Endothelial cell of umbilical vein (primary cell): ENCODE data around the gene SMC1B. TPM values are rescaled to one million over a fixed set of nuclear protein-coding genes. Genes with fewer than 3 reads are reported as not detected.

ENCODE experiments used
- BruUV-seq: library from RNA; stranded (reverse); fragments of 400-500 nt; replicated peaks from 2 replicates; lab custom pipeline; 2021; lab: Mats Ljungman, UMichigan
- CTCF ChIA-PET: fragments of 300-600, 350-600 bp; sonication (Branson Sonifier 250); formaldehyde crosslinking; loops from one replicate; lab custom pipeline; 2021; ENCODE audit warnings: antibody characterized with exemption, inconsistent platforms; lab: Charles Lee
- POLR2A ChIA-PET: fragments of 300-600, 350-600 bp; sonication (Branson Sonifier 250); formaldehyde crosslinking; loops from one replicate; lab custom pipeline; 2021; ENCODE audit warnings: antibody characterized with exemption, inconsistent platforms; lab: Charles Lee
- DNase-seq: peaks from one replicate; pipeline ENCODE4 v3.0.0-alpha.2; 2011; ENCODE audit warnings: low read depth, low spot score
- FAIRE-seq: peaks from 2 replicates; lab custom pipeline; 2011; peaks lifted over from hg19 to GRCh38; lab: Jason Lieb, UNC
- H2AFZ ChIP-seq: 2 replicates; pipeline ENCODE4 v1.6.0; 2012; ENCODE audit warnings: low read depth, low read length, control low read depth, inconsistent platforms
- H3K27ac ChIP-seq: 2 replicates; pipeline ENCODE4 v1.5.1; 2011; ENCODE audit warnings: low read depth, mild to moderate bottlenecking, control low read depth, low read length, moderate library complexity; ENCODE audit not compliant: insufficient read depth
- H3K27me3 ChIP-seq, 2 experiments: 2 replicates each; pipeline versions ENCODE4 v1.6.0 to v1.6.1; 2011; ENCODE audit warnings: low read length in 2 of 2, mixed read lengths in 1 of 2; ENCODE audit not compliant: control insufficient read depth in 2 of 2, insufficient read depth in 2 of 2
- H3K36me3 ChIP-seq, 2 experiments: 2 replicates in 1 of 2; 3 replicates in 1 of 2; pipeline ENCODE4 v1.5.1; 2011; ENCODE audit warnings: low read length in 2 of 2, mild to moderate bottlenecking in 1 of 2, moderate library complexity in 1 of 2; ENCODE audit not compliant: control insufficient read depth in 2 of 2, insufficient read depth in 2 of 2; ENCODE audit errors: extremely low read depth in 1 of 2
- H3K4me1 ChIP-seq: 3 replicates; pipeline ENCODE4 v1.5.1; 2011; ENCODE audit warnings: mild to moderate bottlenecking, low read length; ENCODE audit not compliant: control insufficient read depth, insufficient read depth; ENCODE audit errors: extremely low read depth
- H3K4me2 ChIP-seq: 2 replicates; pipeline ENCODE4 v1.6.1; 2011; ENCODE audit warnings: low read length, control low read depth, mixed read lengths; ENCODE audit not compliant: insufficient read depth
- H3K4me3 ChIP-seq, 3 experiments: fragments of 200-600 bp in 1 of 3; sonication (generic), shearing (Covaris generic) in 1 of 3; replicated peaks in 1 of 3; 2 replicates each; pipeline ENCODE4 v1.5.1; 2011 to 2016; ENCODE audit warnings: control low read depth in 3 of 3, low read length in 3 of 3, mild to moderate bottlenecking in 2 of 3, inconsistent platforms in 1 of 3, low read depth in 1 of 3, moderate library complexity in 1 of 3; ENCODE audit not compliant: insufficient read depth in 1 of 3
- H3K79me2 ChIP-seq: 2 replicates; pipeline ENCODE4 v1.6.0; 2012; ENCODE audit warnings: low read length, inconsistent platforms; ENCODE audit not compliant: control insufficient read depth, insufficient read depth
- H3K9ac ChIP-seq: replicated peaks from 2 replicates; pipeline ENCODE3; 2011; ENCODE audit warnings: low read length, control low read depth; ENCODE audit not compliant: insufficient read depth; ENCODE audit errors: extremely low read depth
- H3K9me1 ChIP-seq: replicated peaks from 3 replicates; pipeline ENCODE4 v1.6.0; 2011; ENCODE audit warnings: mild to moderate bottlenecking, low read length; ENCODE audit not compliant: control insufficient read depth, insufficient read depth; ENCODE audit errors: extremely low read depth
- H3K9me3 ChIP-seq: replicated peaks from 2 replicates; pipeline ENCODE4 v1.5.1; 2012; ENCODE audit warnings: low read length, inconsistent platforms; ENCODE audit not compliant: control insufficient read depth, insufficient read depth
- H4K20me1 ChIP-seq: replicated peaks from 2 replicates; pipeline ENCODE3; 2011; ENCODE audit warnings: mild to moderate bottlenecking, low read length; ENCODE audit not compliant: control insufficient read depth, insufficient read depth; ENCODE audit errors: extremely low read depth
- EZH2 ChIP-seq: IDR thresholded peaks from 2 replicates; pipeline ENCODE4 v1.6.1; 2012; ENCODE audit warnings: borderline replicate concordance, low read depth, mild to moderate bottlenecking, moderate library complexity, low read length, inconsistent platforms; ENCODE audit not compliant: severe bottlenecking
- FOS ChIP-seq: IDR thresholded peaks from 2 replicates; pipeline ENCODE4 v1.6.1; 2011; ENCODE audit warnings: mild to moderate bottlenecking, low read length, moderate library complexity, borderline replicate concordance; ENCODE audit not compliant: insufficient read depth
- GATA2 ChIP-seq: IDR thresholded peaks from 2 replicates; pipeline ENCODE4 v1.7.0; 2011; ENCODE audit warnings: low read depth, mild to moderate bottlenecking, moderate library complexity, mixed read lengths, low read length; ENCODE audit not compliant: insufficient read length, insufficient read depth
- JUN ChIP-seq: IDR thresholded peaks from 2 replicates; pipeline ENCODE4 v1.6.1; 2011; ENCODE audit warnings: borderline replicate concordance, low read depth; ENCODE audit not compliant: insufficient read length, insufficient read depth
- MYC ChIP-seq: IDR thresholded peaks from one replicate; pipeline ENCODE4 v1.6.1; 2011; ENCODE audit warnings: mild to moderate bottlenecking, low read depth, low read length
- POLR2A ChIP-seq: IDR thresholded peaks from 2 replicates; pipeline ENCODE4 v1.6.1; 2012; ENCODE audit warnings: low read depth, mild to moderate bottlenecking, control low read depth, low read length
- POLR2AphosphoS5 ChIP-seq: IDR thresholded peaks from 2 replicates; pipeline ENCODE4 v1.6.1; 2012; ENCODE audit warnings: low read depth, mild to moderate bottlenecking, control low read depth, low read length, moderate library complexity; ENCODE audit not compliant: insufficient read depth
- dilution Hi-C: fragments of 300-500 bp; cut with MboI; formaldehyde crosslinking; loops from one replicate; pipeline ENCODE4 v1.15.0; 2019; ENCODE audit warnings: low sequenced_read_pairs; ENCODE audit not compliant: extremely low pct_ligation_motif_present
- intact Hi-C: fragments of 100-400 bp; cut with micrococcal nuclease; formaldehyde crosslinking; loops from one replicate; pipeline ENCODE4 v1.10.0; 2022
- polyA plus RNA-seq, 4 experiments: library from polyadenylated mRNA; depleted of rRNA in 3 of 4; stranded (reverse) in 3 of 4; unstranded in 1 of 4; fragments of >200 nt; gene quantifications; 2 replicates each; pipeline versions ENCODE4 v1.2.1 to v1.2.3, GENCODE V29; 2011 to 2012; ENCODE audit warnings: missing spikeins in 1 of 4
- total RNA-seq: library from RNA; stranded (reverse); gene quantifications from 2 replicates; pipeline ENCODE4 v1.2.3, GENCODE V29; 2021
- TF ChIP-seq, protein P1 (sequence below), 2 donors: IDR thresholded peaks; 1 replicate in 1 of 2; 2 replicates in 1 of 2; pipeline ENCODE4 v1.5.1; 2011; ENCODE audit warnings: low read length in 2 of 2, mild to moderate bottlenecking in 2 of 2, moderate library complexity in 2 of 2, control low read depth in 1 of 2, inconsistent platforms in 1 of 2, low read depth in 1 of 2; ENCODE audit not compliant: insufficient read depth in 1 of 2; ENCODE audit errors: extremely low read depth in 1 of 2
- TF ChIP-seq, protein P2 (sequence below): IDR thresholded peaks from 2 replicates; pipeline ENCODE4 v1.6.1; 2011; ENCODE audit not compliant: insufficient read depth, insufficient read length

SMC1B gene
- total and polyA plus RNA-seq, 2 donors (not counting 3 experiments of a cell fraction or from before 2014, with no cell fraction given), result 0.07 TPM; not detected in 1

DNA sequence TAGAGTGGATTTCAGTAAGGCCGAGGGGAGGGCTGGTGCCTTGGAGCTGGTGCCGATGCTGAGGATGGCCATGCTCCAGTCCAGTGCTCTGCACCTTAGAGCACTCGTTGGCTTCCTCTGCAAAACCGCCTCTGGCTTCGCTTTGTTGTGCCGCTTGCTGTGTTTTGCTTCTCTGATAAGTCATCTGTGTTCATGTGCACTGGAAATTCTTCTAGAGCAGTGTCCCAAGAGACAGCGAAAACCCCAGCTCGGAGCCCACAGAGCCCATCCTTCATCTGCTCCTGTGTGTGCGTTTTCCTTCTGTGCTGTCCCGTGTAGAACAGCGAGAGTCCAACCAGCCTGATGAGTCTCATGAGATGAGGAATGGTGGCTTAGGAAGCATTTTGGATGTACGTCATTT lies 91.6 kb downstream of the SMC1B start:
- Histone ChIP-seq H3K36me3 (peaks cover 4 to 24% of the 10 kb centered on the region in 2 experiments), H3K9me3 (no peaks in the 10 kb centered on the region), H3K4me3 (no peak overlapping the region), H3K4me2 (no peak overlapping the region), H3K27ac (no peak overlapping the region), H3K9ac (no peak overlapping the region), H3K4me1 (peaks cover 24% of the 10 kb centered on the region), H2AFZ (no peak overlapping the region), H3K27me3 (no peaks in the 10 kb centered on the region), H3K79me2 (peaks cover 32% of the 10 kb centered on the region), H4K20me1 (no peaks in the 10 kb centered on the region), H3K9me1 (no peaks in the 10 kb centered on the region)
- TF ChIP-seq GATA2 (no peak), JUN (no peak), POLR2AphosphoS5 (no peak), MYC (no peak), POLR2A (no peak), FOS (no peak), EZH2 (no peak)
- TF ChIP-seq, protein P1, sequence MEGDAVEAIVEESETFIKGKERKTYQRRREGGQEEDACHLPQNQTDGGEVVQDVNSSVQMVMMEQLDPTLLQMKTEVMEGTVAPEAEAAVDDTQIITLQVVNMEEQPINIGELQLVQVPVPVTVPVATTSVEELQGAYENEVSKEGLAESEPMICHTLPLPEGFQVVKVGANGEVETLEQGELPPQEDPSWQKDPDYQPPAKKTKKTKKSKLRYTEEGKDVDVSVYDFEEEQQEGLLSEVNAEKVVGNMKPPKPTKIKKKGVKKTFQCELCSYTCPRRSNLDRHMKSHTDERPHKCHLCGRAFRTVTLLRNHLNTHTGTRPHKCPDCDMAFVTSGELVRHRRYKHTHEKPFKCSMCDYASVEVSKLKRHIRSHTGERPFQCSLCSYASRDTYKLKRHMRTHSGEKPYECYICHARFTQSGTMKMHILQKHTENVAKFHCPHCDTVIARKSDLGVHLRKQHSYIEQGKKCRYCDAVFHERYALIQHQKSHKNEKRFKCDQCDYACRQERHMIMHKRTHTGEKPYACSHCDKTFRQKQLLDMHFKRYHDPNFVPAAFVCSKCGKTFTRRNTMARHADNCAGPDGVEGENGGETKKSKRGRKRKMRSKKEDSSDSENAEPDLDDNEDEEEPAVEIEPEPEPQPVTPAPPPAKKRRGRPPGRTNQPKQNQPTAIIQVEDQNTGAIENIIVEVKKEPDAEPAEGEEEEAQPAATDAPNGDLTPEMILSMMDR (IDR thresholded peaks at IDR 0.05; ENCODE audit: extremely low read depth in 1 of 2, insufficient read depth in 1 of 2, low read depth in 1 of 2, low read length in 2 of 2), result no peak
- TF ChIP-seq, protein P2, sequence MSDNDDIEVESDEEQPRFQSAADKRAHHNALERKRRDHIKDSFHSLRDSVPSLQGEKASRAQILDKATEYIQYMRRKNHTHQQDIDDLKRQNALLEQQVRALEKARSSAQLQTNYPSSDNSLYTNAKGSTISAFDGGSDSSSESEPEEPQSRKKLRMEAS, result no peak
- FAIRE-seq (no peak), DNase-seq (no peak)
- CTCF ChIA-PET, result interaction anchor here (2.4 kb wide), 1 partner anchor 14 kb away, joined by 9 read pairs; no protein-coding TSS in a partner anchor
- dilution Hi-C loops (no loop called here), intact Hi-C loops (no loop called here)
- POLR2A ChIA-PET, result interaction anchor here (0.6 kb wide), 1 partner anchor 28 kb away, joined by 3 read pairs; no protein-coding TSS in a partner anchor
- no TSS peak for BruUV-seq
